Uterus (tissue), 4 donors: ENCODE data around the gene PDHB. TPM values are rescaled to one million over a fixed set of nuclear protein-coding genes. Genes with fewer than 3 reads are reported as not detected.

ENCODE experiments used
- DNase-seq, 2 donors: peaks; one replicate each; pipeline ENCODE4 v3.0.0-alpha.2; 2019 to 2020
- H3K27ac ChIP-seq, 2 donors: fragments of 200-600 bp; sonication (generic); 1 replicate in 1 of 2; 2 replicates in 1 of 2; pipeline ENCODE4 v1.5.1; 2016 to 2018
- H3K27me3 ChIP-seq, 2 donors: fragments of 200-600 bp; sonication (generic); one replicate each; pipeline ENCODE4 v1.5.1; 2018 to 2019; ENCODE audit warnings: control low read depth in 1 of 2
- H3K36me3 ChIP-seq, 2 donors: fragments of 200-600 bp; sonication (generic); one replicate each; pipeline ENCODE4 v1.5.1; 2019; ENCODE audit warnings: control low read depth in 1 of 2
- H3K4me1 ChIP-seq, 2 donors: fragments of 200-600 bp; sonication (generic); one replicate each; pipeline ENCODE4 v1.5.1; 2018 to 2019; ENCODE audit warnings: control low read depth in 1 of 2
- H3K4me3 ChIP-seq, 2 donors: fragments of 200-600 bp; sonication (generic); 1 replicate in 1 of 2; 2 replicates in 1 of 2; pipeline ENCODE4 v1.5.1; 2018 to 2019; ENCODE audit warnings: mild to moderate bottlenecking in 1 of 2
- H3K9me3 ChIP-seq, 2 donors: fragments of 200-600 bp; sonication (generic); one replicate each; pipeline ENCODE4 v1.5.1; 2019; ENCODE audit warnings: control low read depth in 1 of 2
- CTCF ChIP-seq, 4 experiments: fragments of 200-600 bp in 2 of 4; fragments of 450-650 bp in 2 of 4; sonication (generic) in 2 of 4; IDR thresholded peaks; one replicate each; pipeline ENCODE4 v1.5.1; 2016 to 2019; ENCODE audit warnings: antibody characterized with exemption in 4 of 4, mild to moderate bottlenecking in 2 of 4, moderate library complexity in 1 of 4
- POLR2A ChIP-seq, 2 donors: fragments of 450-650 bp; IDR thresholded peaks; one replicate each; pipeline ENCODE4 v1.6.1; 2016; ENCODE audit warnings: antibody characterized with exemption in 2 of 2, mild to moderate bottlenecking in 1 of 2, moderate library complexity in 1 of 2
- intact Hi-C: fragments of 100-400 bp; cut with DNase I; formaldehyde crosslinking; loops from one replicate; pipeline ENCODE4 v1.15.1; 2023; ENCODE audit warnings: low total_unique reads
- total RNA-seq, 4 donors: library from RNA; depleted of rRNA in 3 of 4; stranded (reverse); fragments of >200 nt in 3 of 4; gene quantifications; one replicate each; pipeline versions ENCODE4 v1.1.0 to v1.2.4, GENCODE V29; 2014 to 2023
- donor health status: DM: yes; HTN: yes; CAD: no.

Gene PDHB
- total RNA-seq, 4 donors from 2014 or later = 40.9 to 100 (median 49.7) TPM

DNA sequence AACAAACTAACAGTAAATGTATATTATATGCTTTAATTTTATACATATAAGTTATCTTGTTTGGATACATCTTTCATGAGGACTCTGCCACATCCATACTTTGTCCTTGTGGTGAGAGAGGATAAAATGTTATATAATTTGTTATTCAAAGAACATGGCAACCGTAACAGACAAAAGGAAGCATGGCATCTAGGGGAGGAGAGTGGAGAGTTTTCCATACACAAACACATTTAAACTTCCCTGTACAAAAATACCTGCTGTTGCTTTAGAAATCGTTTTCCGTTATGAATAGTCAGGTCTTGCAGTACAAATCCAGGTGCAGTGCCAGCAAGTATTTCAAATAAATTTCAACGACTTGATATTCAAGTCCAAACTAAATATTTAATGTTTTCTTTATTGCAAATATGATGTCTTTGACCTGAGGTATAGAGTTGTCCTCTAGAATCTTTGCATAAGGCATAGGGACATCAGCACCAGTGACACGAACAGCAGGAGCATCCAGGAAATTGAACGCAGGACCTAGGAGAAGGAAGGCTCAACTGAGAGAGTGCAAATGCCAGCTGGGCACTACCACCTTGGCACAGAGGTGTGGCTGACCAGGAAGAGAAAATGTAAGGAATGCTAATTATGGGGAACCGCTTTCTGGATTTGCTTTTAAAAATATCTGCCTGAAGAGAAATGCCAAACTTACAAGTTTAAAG, 5.8 kb downstream of the PDHB start:
- intact Hi-C loops = no loop called here
- TF ChIP-seq POLR2A (IDR thresholded peaks at IDR 0.05) (no peak), CTCF (IDR thresholded peaks at IDR 0.05) (no peak)
- no peak overlapping the region for H3K27ac ChIP-seq
- H3K4me3 ChIP-seq = no peak overlapping the region
- H3K27me3 ChIP-seq = no peaks in the 10 kb centered on the region
- no peaks in the 10 kb centered on the region for H3K9me3 ChIP-seq
- H3K4me1 ChIP-seq = peaks cover 6 to 7% of the 10 kb centered on the region in 2 donors
- H3K36me3 ChIP-seq = no peaks in the 10 kb centered on the region
- DNase-seq = no peak

GRCh38 chr3:58425782-58426181, 7.8 kb downstream of the PDHB start:
- H3K27me3 ChIP-seq = no peaks in the 10 kb centered on the region
- peak overlapping the region in 1 of 2 donors; percentile 17 for H3K27ac ChIP-seq
- no peaks in the 10 kb centered on the region for H3K9me3 ChIP-seq
- intact Hi-C loops = no loop called here
- no peaks in the 10 kb centered on the region for H3K36me3 ChIP-seq
- no peak for DNase-seq
- no peaks in the 10 kb centered on the region for H3K4me1 ChIP-seq
- TF ChIP-seq CTCF (IDR thresholded peaks at IDR 0.05) (no peak), POLR2A (IDR thresholded peaks at IDR 0.05) (no peak)
- no peak overlapping the region for H3K4me3 ChIP-seq

DNA sequence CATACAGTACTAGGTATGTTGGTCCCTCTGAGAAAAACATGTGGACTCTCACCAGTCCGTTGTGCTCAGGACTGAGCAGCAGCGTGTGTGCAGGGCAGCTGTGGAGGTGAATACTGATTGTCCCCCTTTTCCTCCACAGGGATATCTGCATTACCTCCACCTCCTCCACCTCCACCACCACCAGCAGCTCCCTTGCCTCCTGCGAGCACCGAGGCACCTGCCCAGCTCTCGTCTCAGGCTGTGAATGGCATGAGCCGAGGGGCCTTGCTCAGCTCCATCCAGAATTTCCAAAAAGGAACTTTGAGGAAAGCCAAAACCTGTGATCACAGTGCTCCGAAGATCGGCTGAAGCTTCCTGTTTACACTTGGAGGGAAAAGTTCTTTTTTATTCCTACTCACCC, 9.0 kb downstream of the PDHB start:
- intact Hi-C loops = no loop called here

GRCh38 chr3:58422756-58423325, 10.8 kb downstream of the PDHB start:
- Histone ChIP-seq H3K4me1 (peaks cover 0 to 8% of the 10 kb centered on the region in 2 donors), H3K36me3 (no peaks in the 10 kb centered on the region), H3K27ac (no peak overlapping the region), H3K4me3 (no peak overlapping the region), H3K9me3 (no peaks in the 10 kb centered on the region), H3K27me3 (no peaks in the 10 kb centered on the region)
- DNase-seq = no peak
- intact Hi-C loops = no loop called here
- TF ChIP-seq CTCF (IDR thresholded peaks at IDR 0.05) (peak in 1 of 4 experiments; percentile 10), POLR2A (IDR thresholded peaks at IDR 0.05) (no peak)

More for the DNA sequence above, 9.0 kb downstream of the PDHB start:
- H3K4me1 ChIP-seq = peaks cover 0 to 5% of the 10 kb centered on the region in 2 donors
- H3K27ac ChIP-seq = no peak overlapping the region
- DNase-seq = no peak
- H3K4me3 ChIP-seq = no peak overlapping the region
- H3K9me3 ChIP-seq = no peaks in the 10 kb centered on the region
- H3K27me3 ChIP-seq = no peaks in the 10 kb centered on the region
- H3K36me3 ChIP-seq = no peaks in the 10 kb centered on the region
- TF ChIP-seq POLR2A (IDR thresholded peaks at IDR 0.05) (no peak), CTCF (IDR thresholded peaks at IDR 0.05) (no peak)

DNA sequence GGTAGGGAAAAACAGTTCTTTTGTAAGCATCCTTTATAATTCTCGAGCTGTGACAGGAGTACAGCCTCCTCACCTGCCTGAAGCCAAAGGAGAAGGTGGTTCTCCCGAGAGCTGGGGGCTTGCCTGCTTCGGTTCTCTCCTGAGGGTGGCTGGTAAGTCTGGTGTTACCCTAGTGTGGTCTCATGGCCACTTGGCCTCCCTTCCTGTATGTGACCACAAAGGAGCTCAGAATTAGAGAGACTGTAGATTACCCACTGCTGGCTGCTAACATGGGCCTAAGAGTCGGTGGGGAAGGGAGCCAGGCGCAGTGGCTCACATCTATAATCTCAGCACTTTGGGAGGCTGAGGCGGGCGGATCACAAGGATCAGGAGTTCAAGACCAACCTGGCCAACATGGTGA, 12.6 kb downstream of the PDHB start:
- no peak for TF ChIP-seq CTCF (IDR thresholded peaks at IDR 0.05)
- no peak for TF ChIP-seq POLR2A (IDR thresholded peaks at IDR 0.05)
- Histone ChIP-seq H3K27ac (no peak overlapping the region), H3K4me1 (peaks cover 0 to 8% of the 10 kb centered on the region in 2 donors), H3K4me3 (no peak overlapping the region), H3K36me3 (no peaks in the 10 kb centered on the region), H3K9me3 (no peaks in the 10 kb centered on the region), H3K27me3 (no peaks in the 10 kb centered on the region)
- DNase-seq = no peak
- intact Hi-C loops = no loop called here
